ENCODE data around the gene CPM.

GRCh38 chr12:68821357-68822188 is 111.4 kb downstream of the CPM start:
- TF ChIP-seq, protein P1, sequence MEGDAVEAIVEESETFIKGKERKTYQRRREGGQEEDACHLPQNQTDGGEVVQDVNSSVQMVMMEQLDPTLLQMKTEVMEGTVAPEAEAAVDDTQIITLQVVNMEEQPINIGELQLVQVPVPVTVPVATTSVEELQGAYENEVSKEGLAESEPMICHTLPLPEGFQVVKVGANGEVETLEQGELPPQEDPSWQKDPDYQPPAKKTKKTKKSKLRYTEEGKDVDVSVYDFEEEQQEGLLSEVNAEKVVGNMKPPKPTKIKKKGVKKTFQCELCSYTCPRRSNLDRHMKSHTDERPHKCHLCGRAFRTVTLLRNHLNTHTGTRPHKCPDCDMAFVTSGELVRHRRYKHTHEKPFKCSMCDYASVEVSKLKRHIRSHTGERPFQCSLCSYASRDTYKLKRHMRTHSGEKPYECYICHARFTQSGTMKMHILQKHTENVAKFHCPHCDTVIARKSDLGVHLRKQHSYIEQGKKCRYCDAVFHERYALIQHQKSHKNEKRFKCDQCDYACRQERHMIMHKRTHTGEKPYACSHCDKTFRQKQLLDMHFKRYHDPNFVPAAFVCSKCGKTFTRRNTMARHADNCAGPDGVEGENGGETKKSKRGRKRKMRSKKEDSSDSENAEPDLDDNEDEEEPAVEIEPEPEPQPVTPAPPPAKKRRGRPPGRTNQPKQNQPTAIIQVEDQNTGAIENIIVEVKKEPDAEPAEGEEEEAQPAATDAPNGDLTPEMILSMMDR (IDR thresholded peaks at IDR 0.05) = no peak
- TF ChIP-seq POLR2A (IDR thresholded peaks at IDR 0.05; ENCODE audit: low read length) (no peak), PHF8 (IDR thresholded peaks at IDR 0.05; ENCODE audit: borderline replicate concordance, low read depth) (no peak), ESRRA (IDR thresholded peaks at IDR 0.05; ENCODE audit: borderline replicate concordance, low read length) (no peak), SREBF2 (IDR thresholded peaks at IDR 0.05) (no peak), JUNB (IDR thresholded peaks at IDR 0.05) (no peak), BHLHE40 (IDR thresholded peaks at IDR 0.05; ENCODE audit: low read depth, low read length) (no peak), RCOR1 (IDR thresholded peaks at IDR 0.05; ENCODE audit: low read depth, low read length) (no peak), NFE2L2 (conservative IDR thresholded peaks at IDR 0.05; ENCODE audit: low read length) (no peak), REST (IDR thresholded peaks at IDR 0.05) (no peak)

Data from A549 (cell line).